HG02678 (cell line): Measurements from ENCODE around the gene ALG12.

Experiments
- ATAC-seq: cut with Tn5 transposase; IDR thresholded peaks from one replicate; pipeline ENCODE4 v1.9.1; 2021; ENCODE audit warnings: mild to moderate bottlenecking, moderate library complexity; ENCODE audit not compliant: unreplicated experiment

ALG12 gene

DNA sequence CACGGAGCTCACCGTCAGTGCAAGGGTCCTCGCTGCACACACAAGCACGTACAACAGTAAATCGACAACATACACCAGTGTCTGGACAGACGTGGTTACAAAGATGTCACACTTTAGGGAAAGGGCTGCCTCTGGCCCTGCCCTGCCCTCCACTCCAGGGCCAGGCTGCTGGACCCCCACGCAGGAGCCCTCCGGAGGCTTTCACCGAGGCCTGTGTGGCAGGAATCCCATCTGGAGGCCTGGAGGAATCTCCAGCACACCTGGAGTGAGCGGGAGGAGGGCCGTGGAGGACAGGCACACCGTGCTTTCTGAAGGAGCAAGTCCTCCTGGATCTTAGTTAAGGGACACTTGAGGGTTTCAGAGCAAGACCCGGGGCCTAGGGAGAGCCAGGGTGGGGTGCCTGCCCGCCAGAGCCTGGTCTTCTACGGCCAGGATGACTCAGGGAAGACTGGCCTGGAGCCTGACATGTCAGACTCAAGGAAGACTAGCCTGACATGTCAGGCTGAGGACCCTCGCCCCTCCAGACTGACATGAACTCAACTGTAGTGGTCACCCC, 40.2 kb upstream of the ALG12 start:
- no peak for ATAC-seq

DNA sequence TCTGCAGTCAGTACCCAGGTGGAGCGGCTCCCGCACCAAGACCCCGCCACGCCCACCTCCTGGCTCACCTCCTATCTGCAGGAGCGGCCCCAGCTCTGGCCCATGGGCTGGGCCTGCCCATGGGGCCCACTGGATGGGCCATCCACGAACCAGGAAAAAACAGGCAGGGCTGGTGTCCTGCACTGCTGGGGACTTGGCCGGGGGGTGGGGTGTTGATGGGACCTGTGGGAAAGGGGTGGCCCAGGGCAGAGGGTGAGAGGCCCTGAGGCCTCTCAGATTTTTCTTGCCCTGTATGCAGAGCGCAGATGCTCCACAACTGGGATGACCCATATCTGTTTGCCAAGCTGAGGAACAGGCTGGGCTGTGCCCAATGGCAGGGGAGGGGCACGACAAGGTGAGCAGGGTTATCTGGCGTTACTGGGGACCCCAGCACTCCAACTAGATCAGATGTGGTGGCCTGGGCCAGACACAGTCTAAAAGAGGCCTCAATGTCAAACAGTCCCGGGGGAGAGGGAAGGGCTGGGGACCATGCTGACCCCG, 39.7 kb upstream of the ALG12 start:
- ATAC-seq: no peak

- ATAC-seq: no peak
Observed at GRCh38 chr22:49956914-49957825, 38.9 kb upstream of the ALG12 start.

GRCh38 chr22:49956418-49956770, 38.2 kb upstream of the ALG12 start:
- no peak for ATAC-seq

DNA sequence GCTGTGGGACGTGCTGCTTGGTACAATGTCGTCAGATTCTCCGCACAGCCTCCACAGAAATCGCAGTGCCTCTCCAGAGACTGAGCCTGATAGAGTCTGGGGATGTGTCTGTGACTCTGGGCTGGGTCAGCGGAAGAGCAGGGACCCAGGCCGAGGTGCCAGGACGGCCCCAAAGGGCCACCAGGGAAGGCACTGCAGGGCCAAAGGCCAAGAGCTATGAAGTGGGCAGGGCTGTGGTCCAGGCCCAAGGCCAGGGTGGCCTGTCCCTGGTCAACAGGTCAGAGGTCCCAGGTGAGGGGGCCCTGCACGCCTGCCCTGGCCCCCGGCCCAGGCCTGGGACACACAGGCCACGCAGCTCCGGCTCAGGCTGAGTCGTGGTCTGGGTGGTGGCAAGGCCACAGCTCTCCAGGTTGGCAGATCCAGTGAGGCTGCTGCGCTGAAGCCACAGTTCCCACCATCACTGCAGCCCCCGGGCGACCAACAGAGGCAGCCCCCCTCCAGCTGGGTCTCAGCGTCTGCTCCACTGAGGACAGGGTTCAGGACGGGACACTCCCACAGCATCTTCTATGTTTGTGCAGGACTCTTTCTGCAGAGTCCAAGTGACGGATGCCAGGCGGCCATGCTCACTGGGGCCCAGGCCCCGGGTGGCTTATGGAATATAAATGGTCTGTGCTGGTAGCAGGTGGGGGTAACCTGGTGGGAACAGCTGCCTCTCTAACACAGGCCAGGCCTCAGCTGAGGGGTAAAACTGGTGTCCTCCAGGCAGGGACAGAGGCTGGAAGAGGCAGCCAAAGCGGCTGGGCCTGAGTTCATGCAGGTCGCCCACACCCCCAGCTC, 37.6 kb upstream of the ALG12 start:
- ATAC-seq: no peak

DNA sequence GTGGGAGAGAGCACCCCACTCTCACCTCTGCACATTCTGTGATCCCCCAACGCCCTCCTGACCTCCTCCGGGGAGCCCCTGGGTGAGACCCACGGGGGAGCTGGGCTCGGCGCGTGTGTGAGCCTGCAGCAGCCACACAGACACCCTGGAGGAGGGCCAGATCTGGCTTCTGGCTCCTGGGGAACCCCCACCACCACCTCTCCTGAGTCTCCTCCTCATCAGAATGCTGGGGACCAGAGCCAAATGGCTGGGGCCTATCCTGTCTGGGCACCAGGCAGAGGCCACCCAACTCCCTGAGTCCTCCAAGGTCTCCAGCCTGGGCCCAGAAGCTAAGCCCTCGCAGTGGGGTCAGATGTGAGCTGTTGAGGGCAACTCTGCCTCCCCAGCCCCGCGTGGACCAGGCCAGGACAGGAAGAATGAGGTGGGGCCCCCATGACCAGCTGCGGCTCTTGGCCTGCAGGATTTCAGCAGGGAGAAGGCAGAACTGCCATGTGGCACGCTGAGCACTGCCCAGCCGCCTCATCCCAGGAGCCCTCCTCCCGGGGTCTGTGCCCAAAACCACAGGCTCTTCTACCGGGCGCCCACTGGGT, 36.8 kb upstream of the ALG12 start:
- ATAC-seq: no peak

DNA sequence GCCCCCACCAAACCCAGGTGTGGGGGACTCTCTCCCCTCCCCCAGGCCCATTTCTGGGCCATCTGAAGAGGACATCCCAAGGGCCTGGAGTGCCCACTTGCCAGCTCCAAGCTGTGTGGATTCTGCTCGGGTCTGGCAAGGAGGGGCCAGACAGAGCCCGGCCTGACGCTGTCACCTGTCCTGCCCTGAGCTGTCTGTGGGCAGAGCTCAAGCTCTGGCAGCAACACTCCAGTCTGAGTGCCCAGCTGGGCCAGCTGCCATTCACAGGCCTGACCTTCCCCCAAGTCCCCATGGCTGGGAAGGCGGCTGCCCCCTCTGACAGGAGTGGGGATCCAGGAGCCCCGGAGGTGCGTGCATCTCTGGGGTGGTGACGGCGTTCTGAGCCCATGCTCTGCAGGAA, 36.1 kb upstream of the ALG12 start:
- no peak for ATAC-seq

GRCh38 chr22:49953680-49954344, 35.6 kb upstream of the ALG12 start:
- no peak for ATAC-seq

GRCh38 chr22:49953027-49953679, 34.9 kb upstream of the ALG12 start:
- no peak for ATAC-seq

DNA sequence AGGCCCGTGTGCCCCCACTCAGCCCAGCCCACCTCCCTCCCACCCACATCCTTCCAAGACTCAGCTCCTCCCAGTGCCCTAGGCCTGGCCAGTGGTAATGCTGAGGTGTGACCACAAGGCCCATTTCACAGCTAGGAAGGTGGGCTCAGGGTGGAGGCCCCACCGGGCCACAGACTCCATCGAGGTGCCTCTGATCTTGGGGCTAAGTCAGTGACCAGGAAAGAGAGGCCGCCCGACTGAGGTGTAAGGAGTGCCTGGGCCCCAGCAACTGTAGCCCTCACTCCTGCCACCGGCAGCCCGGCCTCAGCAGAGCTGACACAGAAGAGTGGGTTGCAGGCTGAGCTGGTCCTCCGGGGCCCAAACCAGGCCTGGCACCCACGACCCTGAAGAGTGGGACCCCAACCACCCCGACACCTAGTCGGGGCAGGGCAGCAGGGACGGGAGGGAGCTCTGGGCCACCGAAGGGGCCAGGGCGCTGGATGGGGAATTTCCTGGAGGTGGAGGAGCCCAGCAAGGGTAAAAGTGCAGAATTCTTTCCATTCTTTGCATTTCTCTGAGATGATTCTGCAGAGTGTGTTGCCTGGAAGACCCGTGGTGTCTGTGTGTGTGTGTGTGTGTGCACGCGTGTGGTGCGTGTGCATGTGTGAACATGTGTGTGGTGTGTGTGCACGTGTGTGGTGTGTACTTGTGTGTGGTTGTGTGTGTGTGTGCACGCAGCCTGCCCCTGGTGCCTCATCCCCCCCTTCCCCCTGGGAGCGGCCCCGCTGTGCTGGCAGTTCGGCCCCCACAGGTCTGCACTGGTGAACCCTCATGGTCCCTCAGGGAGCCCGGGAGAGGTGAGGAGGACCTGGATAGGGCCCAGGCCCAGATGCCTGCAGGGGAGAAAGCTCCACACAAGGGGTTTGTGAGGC, 34.0 kb upstream of the ALG12 start:
- no peak for ATAC-seq

- ATAC-seq: no peak
Observed at GRCh38 chr22:49951678-49951985, 33.4 kb upstream of the ALG12 start.

- no peak for ATAC-seq
Observed at GRCh38 chr22:49951000-49951677, 32.9 kb upstream of the ALG12 start.

GRCh38 chr22:49950396-49950994, 32.3 kb upstream of the ALG12 start:
- no peak for ATAC-seq

DNA sequence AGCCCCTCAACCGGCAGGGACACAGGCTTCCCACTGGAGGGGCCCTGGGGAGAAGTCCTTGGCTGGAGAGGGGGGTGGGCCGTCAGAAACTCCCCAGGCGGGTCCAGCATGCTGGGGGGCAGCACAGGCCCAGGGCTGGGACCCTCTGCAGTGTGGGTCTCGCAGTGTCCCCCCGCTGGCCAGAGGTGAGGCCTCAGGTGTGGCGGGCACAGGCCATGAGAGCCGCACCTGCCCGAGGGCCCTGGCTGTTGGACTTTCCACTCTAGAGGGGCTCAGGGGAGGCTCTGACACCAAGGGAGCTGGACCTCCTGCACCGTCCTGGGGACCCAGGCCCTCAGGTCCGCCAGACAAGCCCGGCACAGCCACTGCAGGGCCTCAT, 31.7 kb upstream of the ALG12 start:
- no peak for ATAC-seq

- ATAC-seq: no peak
Observed at GRCh38 chr22:49948958-49949913, 31.0 kb upstream of the ALG12 start.

- no peak for ATAC-seq
Observed at GRCh38 chr22:49948116-49948957, 30.1 kb upstream of the ALG12 start.
